HEK293 (cell line): ENCODE measurements around the gene PPT2.
A peak's percentile ranks its signal among the peaks of the same experiment; 100 is the strongest.

Experiments used
- CTCF ChIA-PET: fragments of 350-600 bp; formaldehyde crosslinking; extraction: SDS; loops from one replicate; lab custom pipeline; 2021; ENCODE audit warnings: antibody characterized with exemption; lab: Yijun Ruan, JAX
- POLR2A ChIA-PET: fragments of 300-600 bp; formaldehyde crosslinking; extraction: SDS; loops from one replicate; lab custom pipeline; 2020; ENCODE audit warnings: antibody characterized with exemption, inconsistent platforms; lab: Yijun Ruan, JAX
- H3K27ac ChIP-seq: fragments of 200-500 bp; sonication (Bioruptor generic); 2 replicates; pipeline ENCODE4 v1.5.1; 2014; ENCODE audit warnings: low read depth, low read length, control low read depth, inconsistent platforms; ENCODE audit errors: extremely low read depth
- H3K36me3 ChIP-seq, 2 experiments: fragments of 200-500 bp in 1 of 2; sonication (Bioruptor generic) in 1 of 2; 1 replicate in 1 of 2; 2 replicates in 1 of 2; pipeline ENCODE4 v1.5.1; 2014 to 2017; ENCODE audit warnings: inconsistent platforms in 2 of 2, low read length in 2 of 2; ENCODE audit not compliant: control insufficient read depth in 2 of 2, insufficient read depth in 1 of 2
- H3K4me1 ChIP-seq: fragments of 200-500 bp; sonication (Bioruptor generic); 2 replicates; pipeline ENCODE4 v1.5.1; 2014; ENCODE audit warnings: mild to moderate bottlenecking, low read length, inconsistent platforms; ENCODE audit not compliant: control insufficient read depth, insufficient read depth
- H3K4me3 ChIP-seq: 2 replicates; pipeline ENCODE4 v1.5.1; 2011; ENCODE audit warnings: low read depth, mild to moderate bottlenecking, control low read depth, low read length, moderate library complexity
- H3K9me3 ChIP-seq: fragments of 200-500 bp; sonication (Bioruptor generic); 2 replicates; pipeline ENCODE4 v1.5.1; 2014; ENCODE audit warnings: low read depth, low read length, inconsistent platforms; ENCODE audit not compliant: control insufficient read depth, insufficient read depth
- KLF1 ChIP-seq: fragments of 450-650 bp; formaldehyde crosslinking; IDR thresholded peaks from 2 replicates; pipeline ENCODE4 v1.5.1; 2016; ENCODE audit warnings: missing biosample characterization, missing genetic modification characterization
- OVOL3 ChIP-seq: fragments of 450-650 bp; formaldehyde crosslinking; IDR thresholded peaks from 2 replicates; pipeline ENCODE4 v1.5.1; 2016; ENCODE audit warnings: missing biosample characterization, missing genetic modification characterization
- SP3 ChIP-seq: fragments of 450-650 bp; formaldehyde crosslinking; IDR thresholded peaks from 2 replicates; pipeline ENCODE4 v1.5.1; 2016; ENCODE audit warnings: missing biosample characterization, missing genetic modification characterization
- TCF7L2 ChIP-seq: IDR thresholded peaks from 2 replicates; pipeline ENCODE4 v1.6.1; 2011; ENCODE audit warnings: low read depth, mild to moderate bottlenecking, inconsistent platforms, low read length, moderate library complexity, borderline replicate concordance
- ZBTB20 ChIP-seq: fragments of 450-650 bp; formaldehyde crosslinking; IDR thresholded peaks from 2 replicates; pipeline ENCODE4 v1.5.1; 2016; ENCODE audit warnings: missing biosample characterization, missing genetic modification characterization
- ZFP41 ChIP-seq: fragments of 450-650 bp; formaldehyde crosslinking; IDR thresholded peaks from 2 replicates; pipeline ENCODE4 v1.5.1; 2016; ENCODE audit warnings: missing biosample characterization, missing genetic modification characterization, borderline replicate concordance
- ZNF10 ChIP-seq: fragments of 450-650 bp; formaldehyde crosslinking; IDR thresholded peaks from 2 replicates; pipeline ENCODE4 v1.5.1; 2017; ENCODE audit warnings: missing biosample characterization, missing genetic modification characterization
- ZNF132 ChIP-seq: fragments of 450-650 bp; formaldehyde crosslinking; IDR thresholded peaks from 2 replicates; pipeline ENCODE4 v1.5.1; 2017; ENCODE audit warnings: missing biosample characterization, missing genetic modification characterization, borderline replicate concordance
- ZNF146 ChIP-seq: fragments of 450-650 bp; formaldehyde crosslinking; IDR thresholded peaks from 2 replicates; pipeline ENCODE4 v1.5.1; 2016; ENCODE audit warnings: missing biosample characterization, missing genetic modification characterization
- ZNF16 ChIP-seq: fragments of 450-650 bp; formaldehyde crosslinking; IDR thresholded peaks from 2 replicates; pipeline ENCODE4 v1.5.1; 2016; ENCODE audit warnings: low read depth, missing biosample characterization, missing genetic modification characterization
- ZNF416 ChIP-seq: fragments of 450-650 bp; formaldehyde crosslinking; IDR thresholded peaks from 2 replicates; pipeline ENCODE4 v1.5.1; 2016; ENCODE audit warnings: missing biosample characterization, missing genetic modification characterization
- ZNF501 ChIP-seq: fragments of 450-650 bp; formaldehyde crosslinking; IDR thresholded peaks from 2 replicates; pipeline ENCODE4 v1.5.1; 2016; ENCODE audit warnings: missing biosample characterization, missing genetic modification characterization
- ZNF600 ChIP-seq: fragments of 450-650 bp; formaldehyde crosslinking; IDR thresholded peaks from 2 replicates; pipeline ENCODE4 v1.5.1; 2016; ENCODE audit warnings: missing biosample characterization, missing genetic modification characterization
- ZNF610 ChIP-seq: fragments of 450-650 bp; formaldehyde crosslinking; IDR thresholded peaks from 2 replicates; pipeline ENCODE4 v1.5.1; 2016; ENCODE audit warnings: missing biosample characterization, missing genetic modification characterization, borderline replicate concordance
- ZNF791 ChIP-seq: fragments of 450-650 bp; formaldehyde crosslinking; IDR thresholded peaks from 2 replicates; pipeline ENCODE4 v1.5.1; 2016; ENCODE audit warnings: missing biosample characterization, missing genetic modification characterization
- ZNF837 ChIP-seq: fragments of 450-650 bp; formaldehyde crosslinking; IDR thresholded peaks from 2 replicates; pipeline ENCODE4 v1.5.1; 2016; ENCODE audit warnings: missing biosample characterization, missing genetic modification characterization
- ZSCAN23 ChIP-seq: fragments of 450-650 bp; formaldehyde crosslinking; IDR thresholded peaks from 2 replicates; pipeline ENCODE4 v1.5.1; 2016; ENCODE audit warnings: missing biosample characterization, missing genetic modification characterization
- TF ChIP-seq, protein P1 (sequence below): fragments of 450-650 bp; formaldehyde crosslinking; IDR thresholded peaks from 2 replicates; pipeline ENCODE4 v1.5.1; 2016; ENCODE audit warnings: missing biosample characterization, missing genetic modification characterization
- TF ChIP-seq, protein P2 (sequence below): fragments of 450-650 bp; formaldehyde crosslinking; IDR thresholded peaks from 2 replicates; pipeline ENCODE4 v1.5.1; 2016; ENCODE audit warnings: missing biosample characterization, missing genetic modification characterization
- TF ChIP-seq, protein P3 (sequence below): fragments of 450-650 bp; formaldehyde crosslinking; IDR thresholded peaks from 2 replicates; pipeline ENCODE4 v1.5.1; 2017; ENCODE audit warnings: missing biosample characterization, missing genetic modification characterization
- TF ChIP-seq, protein P4 (sequence below): fragments of 450-650 bp; formaldehyde crosslinking; IDR thresholded peaks from 2 replicates; pipeline ENCODE4 v1.5.1; 2016; ENCODE audit warnings: missing biosample characterization, missing genetic modification characterization
- TF ChIP-seq, protein P5 (sequence below): fragments of 450-650 bp; formaldehyde crosslinking; IDR thresholded peaks from 2 replicates; pipeline ENCODE4 v1.5.1; 2017; ENCODE audit warnings: missing biosample characterization, missing genetic modification characterization

PPT2 gene

DNA sequence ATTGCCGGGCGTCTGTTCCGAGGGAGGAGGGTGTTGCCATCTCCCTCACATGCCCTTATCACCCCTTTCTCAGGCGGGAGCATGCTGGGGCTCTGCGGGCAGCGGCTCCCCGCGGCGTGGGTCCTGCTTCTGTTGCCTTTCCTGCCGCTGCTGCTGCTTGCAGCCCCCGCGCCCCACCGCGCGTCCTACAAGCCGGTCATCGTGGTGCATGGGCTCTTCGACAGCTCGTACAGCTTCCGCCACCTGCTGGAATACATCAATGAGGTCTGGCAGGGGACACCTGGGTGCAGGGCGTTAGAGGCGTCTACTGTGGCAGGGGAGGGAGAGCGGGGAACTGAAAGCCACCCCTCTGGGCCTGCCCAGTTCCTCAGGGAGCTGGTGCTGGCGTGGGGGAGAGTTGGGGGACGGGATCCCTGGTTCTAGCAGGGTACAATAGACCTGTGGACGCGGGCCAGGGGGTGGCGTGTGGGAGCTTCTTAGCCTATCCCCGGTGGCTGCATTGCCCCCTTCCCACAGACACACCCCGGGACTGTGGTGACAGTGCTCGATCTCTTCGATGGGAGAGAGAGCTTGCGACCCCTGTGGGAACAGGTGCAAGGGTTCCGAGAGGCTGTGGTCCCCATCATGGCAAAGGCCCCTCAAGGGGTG, 697 bp downstream of the PPT2 start (continued):
- TF ChIP-seq ZBTB20 (tag by site-specific recombination) (no peak), ZNF837 (0 out of 2 replicates have a peak, but pooled peaks have one; percentile 56), ZFP41 (tag by site-specific recombination) (no peak), OVOL3 (tag by site-specific recombination) (no peak), ZNF416 (tag by site-specific recombination) (no peak), SP3 (tag by site-specific recombination) (no peak)
- TF ChIP-seq, protein P1, sequence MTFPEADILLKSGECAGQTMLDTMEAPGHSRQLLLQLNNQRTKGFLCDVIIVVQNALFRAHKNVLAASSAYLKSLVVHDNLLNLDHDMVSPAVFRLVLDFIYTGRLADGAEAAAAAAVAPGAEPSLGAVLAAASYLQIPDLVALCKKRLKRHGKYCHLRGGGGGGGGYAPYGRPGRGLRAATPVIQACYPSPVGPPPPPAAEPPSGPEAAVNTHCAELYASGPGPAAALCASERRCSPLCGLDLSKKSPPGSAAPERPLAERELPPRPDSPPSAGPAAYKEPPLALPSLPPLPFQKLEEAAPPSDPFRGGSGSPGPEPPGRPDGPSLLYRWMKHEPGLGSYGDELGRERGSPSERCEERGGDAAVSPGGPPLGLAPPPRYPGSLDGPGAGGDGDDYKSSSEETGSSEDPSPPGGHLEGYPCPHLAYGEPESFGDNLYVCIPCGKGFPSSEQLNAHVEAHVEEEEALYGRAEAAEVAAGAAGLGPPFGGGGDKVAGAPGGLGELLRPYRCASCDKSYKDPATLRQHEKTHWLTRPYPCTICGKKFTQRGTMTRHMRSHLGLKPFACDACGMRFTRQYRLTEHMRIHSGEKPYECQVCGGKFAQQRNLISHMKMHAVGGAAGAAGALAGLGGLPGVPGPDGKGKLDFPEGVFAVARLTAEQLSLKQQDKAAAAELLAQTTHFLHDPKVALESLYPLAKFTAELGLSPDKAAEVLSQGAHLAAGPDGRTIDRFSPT (tag by site-specific recombination) = peak; percentile 38; the same call in 1 of the 2 replicates
- TF ChIP-seq, protein P2, sequence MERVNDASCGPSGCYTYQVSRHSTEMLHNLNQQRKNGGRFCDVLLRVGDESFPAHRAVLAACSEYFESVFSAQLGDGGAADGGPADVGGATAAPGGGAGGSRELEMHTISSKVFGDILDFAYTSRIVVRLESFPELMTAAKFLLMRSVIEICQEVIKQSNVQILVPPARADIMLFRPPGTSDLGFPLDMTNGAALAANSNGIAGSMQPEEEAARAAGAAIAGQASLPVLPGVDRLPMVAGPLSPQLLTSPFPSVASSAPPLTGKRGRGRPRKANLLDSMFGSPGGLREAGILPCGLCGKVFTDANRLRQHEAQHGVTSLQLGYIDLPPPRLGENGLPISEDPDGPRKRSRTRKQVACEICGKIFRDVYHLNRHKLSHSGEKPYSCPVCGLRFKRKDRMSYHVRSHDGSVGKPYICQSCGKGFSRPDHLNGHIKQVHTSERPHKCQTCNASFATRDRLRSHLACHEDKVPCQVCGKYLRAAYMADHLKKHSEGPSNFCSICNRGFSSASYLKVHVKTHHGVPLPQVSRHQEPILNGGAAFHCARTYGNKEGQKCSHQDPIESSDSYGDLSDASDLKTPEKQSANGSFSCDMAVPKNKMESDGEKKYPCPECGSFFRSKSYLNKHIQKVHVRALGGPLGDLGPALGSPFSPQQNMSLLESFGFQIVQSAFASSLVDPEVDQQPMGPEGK (tag by site-specific recombination) = peak; percentile 81
- TF ChIP-seq, protein P3, sequence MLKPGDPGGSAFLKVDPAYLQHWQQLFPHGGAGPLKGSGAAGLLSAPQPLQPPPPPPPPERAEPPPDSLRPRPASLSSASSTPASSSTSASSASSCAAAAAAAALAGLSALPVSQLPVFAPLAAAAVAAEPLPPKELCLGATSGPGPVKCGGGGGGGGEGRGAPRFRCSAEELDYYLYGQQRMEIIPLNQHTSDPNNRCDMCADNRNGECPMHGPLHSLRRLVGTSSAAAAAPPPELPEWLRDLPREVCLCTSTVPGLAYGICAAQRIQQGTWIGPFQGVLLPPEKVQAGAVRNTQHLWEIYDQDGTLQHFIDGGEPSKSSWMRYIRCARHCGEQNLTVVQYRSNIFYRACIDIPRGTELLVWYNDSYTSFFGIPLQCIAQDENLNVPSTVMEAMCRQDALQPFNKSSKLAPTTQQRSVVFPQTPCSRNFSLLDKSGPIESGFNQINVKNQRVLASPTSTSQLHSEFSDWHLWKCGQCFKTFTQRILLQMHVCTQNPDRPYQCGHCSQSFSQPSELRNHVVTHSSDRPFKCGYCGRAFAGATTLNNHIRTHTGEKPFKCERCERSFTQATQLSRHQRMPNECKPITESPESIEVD (tag by site-specific recombination) = no peak

DNA sequence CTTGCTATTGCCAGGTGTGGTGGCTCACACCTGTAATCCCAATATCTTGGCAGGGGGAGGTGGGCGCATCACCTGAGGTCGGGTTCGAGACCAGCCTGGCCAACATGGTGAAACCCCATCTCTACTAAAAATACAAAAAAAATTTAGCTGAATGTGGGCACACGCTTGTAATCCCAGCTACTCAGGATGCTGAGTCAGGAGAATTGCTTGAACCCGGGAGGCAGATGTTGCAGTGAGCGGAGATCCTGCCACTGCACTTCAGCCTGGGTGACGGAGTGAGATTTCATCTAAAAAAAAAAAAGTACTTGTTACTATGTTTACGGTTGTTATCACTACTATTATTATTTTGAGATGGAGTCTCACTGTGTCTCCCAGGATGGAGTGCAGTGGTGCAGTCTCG, 3.0 kb downstream of the PPT2 start:
- no peak overlapping the region for H3K4me3 ChIP-seq
- H3K4me1 ChIP-seq = peaks cover 7% of the 10 kb centered on the region; the same call in 1 of the 2 replicates
- CTCF ChIA-PET = interaction anchor here (1.8 kb wide), 1 partner anchor 39 kb away, joined by 6 read pairs; no protein-coding TSS in a partner anchor
- no peaks in the 10 kb centered on the region for H3K9me3 ChIP-seq
- POLR2A ChIA-PET = no interaction called here
- peaks cover 28 to 43% of the 10 kb centered on the region in 2 experiments for H3K36me3 ChIP-seq
- H3K27ac ChIP-seq = no peak overlapping the region
- no peak for TF ChIP-seq ZNF610
- no peak for TF ChIP-seq ZNF146 (tag by site-specific recombination)
- no peak for TF ChIP-seq ZSCAN23 (tag by site-specific recombination)
- no peak for TF ChIP-seq ZNF132
- TF ChIP-seq KLF1 (tag by site-specific recombination) = no peak
- TF ChIP-seq ZNF600 (tag by site-specific recombination) = no peak
- TF ChIP-seq ZNF16 (tag by site-specific recombination) = no peak
- TF ChIP-seq ZNF10 = no peak
- no peak for TF ChIP-seq TCF7L2
- TF ChIP-seq, protein P1 (tag by site-specific recombination) = no peak
- TF ChIP-seq ZNF416 (tag by site-specific recombination) = no peak
- TF ChIP-seq, protein P4, sequence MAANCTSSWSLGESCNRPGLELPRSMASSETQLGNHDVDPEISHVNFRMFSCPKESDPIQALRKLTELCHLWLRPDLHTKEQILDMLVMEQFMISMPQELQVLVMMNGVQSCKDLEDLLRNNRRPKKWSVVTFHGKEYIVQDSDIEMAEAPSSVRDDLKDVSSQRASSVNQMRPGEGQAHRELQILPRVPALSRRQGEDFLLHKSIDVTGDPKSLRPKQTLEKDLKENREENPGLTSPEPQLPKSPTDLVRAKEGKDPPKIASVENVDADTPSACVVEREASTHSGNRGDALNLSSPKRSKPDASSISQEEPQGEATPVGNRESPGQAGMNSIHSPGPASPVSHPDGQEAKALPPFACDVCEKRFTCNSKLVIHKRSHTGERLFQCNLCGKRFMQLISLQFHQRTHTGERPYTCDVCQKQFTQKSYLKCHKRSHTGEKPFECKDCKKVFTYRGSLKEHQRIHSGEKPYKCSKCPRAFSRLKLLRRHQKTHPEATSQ (tag by site-specific recombination) = no peak
- no peak for TF ChIP-seq ZNF791
- TF ChIP-seq ZNF501 (tag by site-specific recombination) = no peak
- no peak for TF ChIP-seq ZFP41 (tag by site-specific recombination)
- TF ChIP-seq, protein P5, sequence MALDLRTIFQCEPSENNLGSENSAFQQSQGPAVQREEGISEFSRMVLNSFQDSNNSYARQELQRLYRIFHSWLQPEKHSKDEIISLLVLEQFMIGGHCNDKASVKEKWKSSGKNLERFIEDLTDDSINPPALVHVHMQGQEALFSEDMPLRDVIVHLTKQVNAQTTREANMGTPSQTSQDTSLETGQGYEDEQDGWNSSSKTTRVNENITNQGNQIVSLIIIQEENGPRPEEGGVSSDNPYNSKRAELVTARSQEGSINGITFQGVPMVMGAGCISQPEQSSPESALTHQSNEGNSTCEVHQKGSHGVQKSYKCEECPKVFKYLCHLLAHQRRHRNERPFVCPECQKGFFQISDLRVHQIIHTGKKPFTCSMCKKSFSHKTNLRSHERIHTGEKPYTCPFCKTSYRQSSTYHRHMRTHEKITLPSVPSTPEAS (tag by site-specific recombination) = no peak
- no peak for TF ChIP-seq OVOL3 (tag by site-specific recombination)
